Tracheal epithelial cell (primary cell): ENCODE results near the gene BBIP1. TPM values are rescaled to one million over a fixed set of nuclear protein-coding genes. Genes with fewer than 3 reads are reported as not detected.

ENCODE experiments used
- total RNA-seq: library from RNA; depleted of rRNA; stranded (reverse); fragments of >200 nt; gene quantifications from 2 replicates; pipeline ENCODE4 v1.2.1, GENCODE V29; 2014

Gene BBIP1
- 9.2 and 17.1 TPM in 2 replicates for total RNA-seq

GRCh38 chr10:110918643-110919348 is at the start of gene BBIP1:
BBIP1 (minus strand) TSS chr10:110919180; CDS start chr10:110918157, 1,023 bp downstream.

GRCh38 chr10:110919349-110919931 is 460 bp upstream of the BBIP1 start, which contains the start of gene SHOC2:
SHOC2 (plus strand) TSS chr10:110919604; CDS start chr10:110964359, 44,755 bp downstream.

GRCh38 chr10:110871298-110872084 is 47.5 kb downstream of the BBIP1 start, which contains the start of gene PDCD4:
PDCD4 (plus strand) TSS chr10:110871928; CDS start chr10:110876028, 4,100 bp downstream.

Other genes with a start within 250 kb of the BBIP1 start
- gene PDCD4, start 47.3 kb downstream of the BBIP1 start, total RNA-seq, result 65.3 and 78.6 TPM in 2 replicates
- 35.7 and 36.0 TPM in 2 replicates for gene SHOC2, start 424 bp upstream of the BBIP1 start, total RNA-seq
- not detected in 2 replicates for gene ADRA2A, start 157.8 kb upstream of the BBIP1 start, total RNA-seq